HG03103 (cell line): ENCODE results near the gene C3orf49.

Experiments
- ATAC-seq: cut with Tn5 transposase; IDR thresholded peaks from one replicate; pipeline ENCODE4 v1.9.1; 2021; ENCODE audit warnings: low read depth; ENCODE audit not compliant: unreplicated experiment

The C3orf49 gene

DNA sequence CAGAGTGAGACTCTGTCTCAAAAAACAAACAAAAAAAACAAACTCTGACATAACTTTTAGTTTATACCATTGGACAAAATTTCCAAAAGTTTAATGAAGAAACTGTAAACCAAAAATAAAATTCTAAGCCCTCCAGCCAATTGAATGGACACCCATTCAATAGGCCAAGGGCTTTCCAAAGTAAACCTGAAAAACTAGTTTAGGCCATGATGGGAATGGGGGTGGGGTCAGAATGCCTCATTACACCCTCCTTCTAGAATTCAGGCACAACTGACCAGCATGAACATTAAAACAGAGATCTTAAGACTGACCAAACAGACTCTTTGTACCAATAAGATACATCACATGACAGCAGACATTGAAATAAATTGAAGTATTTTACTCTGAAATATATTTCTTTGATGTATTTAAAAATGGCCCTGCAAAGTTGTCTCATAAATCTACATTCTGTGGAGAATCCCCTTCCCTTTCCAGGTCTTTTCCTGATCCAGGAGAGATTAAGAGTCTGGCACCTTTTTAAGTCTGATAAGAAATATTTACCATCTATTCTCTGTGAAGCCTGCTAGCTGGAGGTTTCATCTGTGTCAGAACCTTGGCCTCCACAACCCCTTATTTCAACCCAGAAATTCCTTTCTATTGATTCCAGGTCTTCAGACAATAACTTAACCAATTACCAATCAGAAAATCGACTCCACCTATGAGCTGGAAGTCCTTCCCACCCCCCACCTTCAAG, 28.8 kb downstream of the C3orf49 start:
- no peak for ATAC-seq

DNA sequence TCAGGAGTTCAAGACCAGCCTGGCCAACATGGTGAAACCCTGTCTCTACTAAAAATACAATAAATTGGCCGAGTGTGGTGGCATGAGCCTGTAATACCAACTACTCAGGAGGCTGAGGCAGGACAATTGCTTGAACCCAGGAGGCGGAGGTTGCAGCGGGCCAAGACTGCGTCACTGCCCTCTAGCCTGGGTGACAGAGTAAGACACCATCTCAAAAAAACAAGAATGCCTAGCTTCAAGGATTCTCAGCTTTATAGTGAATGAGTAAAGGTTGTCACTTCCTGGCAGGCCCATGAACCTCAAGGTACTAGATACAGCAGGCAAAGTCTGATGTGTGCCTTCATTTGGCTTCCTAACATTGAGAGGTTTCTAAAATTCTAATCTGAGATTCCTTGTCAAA, 30.1 kb downstream of the C3orf49 start:
- ATAC-seq: no peak

DNA sequence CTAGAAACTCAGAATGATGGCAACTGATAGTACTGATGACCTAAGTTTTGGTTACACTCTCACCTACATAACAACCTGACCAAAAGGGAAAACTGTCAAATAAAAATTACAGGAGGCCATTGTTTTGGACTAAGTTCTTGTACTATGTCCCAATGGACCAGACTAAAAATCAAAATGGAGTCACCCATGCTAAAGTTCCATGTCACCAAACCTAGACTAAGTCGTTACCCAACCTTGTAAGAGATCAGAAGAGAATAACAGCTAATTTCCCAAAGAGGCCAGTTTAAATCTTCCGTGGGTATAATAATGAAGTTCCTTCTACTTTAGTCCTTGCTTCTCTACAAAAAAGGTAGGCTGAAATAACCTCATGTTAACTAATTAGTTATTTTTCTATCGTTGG, 32.2 kb downstream of the C3orf49 start:
- ATAC-seq: no peak

DNA sequence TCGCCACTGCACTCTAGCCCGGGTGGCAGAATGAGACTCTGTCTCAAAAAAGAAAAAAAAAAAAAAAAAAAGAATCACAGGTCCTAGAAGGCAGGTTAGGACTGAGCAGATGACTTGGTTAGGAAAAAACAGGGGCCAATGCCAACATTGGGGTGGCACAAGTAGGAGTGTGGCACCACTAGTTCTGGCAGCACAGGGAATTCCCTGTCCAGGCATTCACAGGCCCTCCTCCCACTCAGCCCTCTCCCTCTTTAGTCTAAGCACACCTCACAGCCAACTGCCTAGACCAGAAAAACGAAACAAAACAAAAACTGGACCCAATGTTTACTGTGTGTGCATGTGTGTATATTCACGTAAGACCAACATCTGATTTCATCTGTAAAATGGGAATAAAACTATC, 34.0 kb downstream of the C3orf49 start:
- ATAC-seq: no peak

DNA sequence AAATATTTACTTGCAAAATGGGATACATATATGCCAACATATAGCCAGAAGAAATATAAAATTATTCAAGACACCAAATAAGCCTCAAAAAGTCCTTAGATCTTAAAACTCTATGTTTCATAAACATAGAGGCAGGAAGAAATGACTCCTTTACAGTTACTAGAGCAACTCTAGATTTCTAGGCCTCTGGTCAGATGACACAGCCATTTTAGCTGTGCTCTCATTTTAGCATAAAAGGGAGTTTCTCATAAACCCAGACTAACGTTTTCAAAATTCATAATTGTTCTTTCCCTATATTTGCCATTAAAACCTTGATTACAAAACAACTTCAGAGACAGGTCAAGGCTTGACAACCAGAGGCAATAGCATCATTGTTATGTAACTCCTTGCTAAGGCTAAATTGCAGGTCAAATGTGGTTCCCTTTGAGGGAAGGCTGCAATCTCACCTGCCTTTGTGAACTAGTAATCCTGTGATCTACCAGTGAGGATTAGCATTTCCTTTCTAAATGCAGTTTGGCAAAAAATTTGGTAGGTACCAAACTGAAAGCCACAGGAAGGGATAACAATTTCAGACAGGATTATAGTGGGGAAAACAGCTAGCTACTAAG, 36.3 kb downstream of the C3orf49 start:
- ATAC-seq: no peak

DNA sequence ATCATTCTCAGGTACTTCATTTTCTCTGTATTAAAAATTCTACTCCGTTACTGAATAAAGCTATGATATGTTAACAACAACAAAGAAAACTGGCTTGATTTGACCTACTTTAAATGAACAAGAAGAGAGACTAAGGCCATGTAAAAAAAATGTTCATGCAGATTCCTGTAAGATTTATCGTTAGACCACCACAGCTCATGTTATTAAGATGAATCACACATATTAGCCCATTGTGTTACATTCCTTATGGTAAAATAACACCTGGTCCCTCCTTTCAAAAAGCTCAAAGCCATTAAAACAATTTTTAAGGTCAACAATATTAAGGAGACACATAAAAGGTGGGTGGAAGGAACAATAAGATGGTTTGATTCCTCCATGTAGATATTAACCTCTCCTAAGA, 38.2 kb downstream of the C3orf49 start:
- ATAC-seq: no peak

DNA sequence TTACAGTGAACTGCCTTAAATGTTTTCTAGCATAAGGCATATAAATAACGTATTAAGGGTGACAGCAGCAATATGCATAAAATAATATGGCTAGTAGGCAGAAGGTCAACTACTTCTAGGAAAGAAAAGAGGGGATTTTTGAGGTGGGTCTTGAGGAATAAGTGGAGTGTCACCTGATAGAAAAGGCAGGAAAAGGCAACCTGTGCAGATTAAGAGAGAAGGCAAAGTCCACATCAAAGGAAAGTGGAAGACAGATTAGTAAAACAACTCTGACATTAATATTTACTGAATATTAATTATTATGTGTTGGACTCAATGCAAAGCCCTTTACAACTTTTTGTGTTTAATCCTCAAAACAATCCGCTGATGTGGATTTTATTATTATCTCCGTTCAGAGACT, 41.7 kb downstream of the C3orf49 start:
- ATAC-seq: no peak

DNA sequence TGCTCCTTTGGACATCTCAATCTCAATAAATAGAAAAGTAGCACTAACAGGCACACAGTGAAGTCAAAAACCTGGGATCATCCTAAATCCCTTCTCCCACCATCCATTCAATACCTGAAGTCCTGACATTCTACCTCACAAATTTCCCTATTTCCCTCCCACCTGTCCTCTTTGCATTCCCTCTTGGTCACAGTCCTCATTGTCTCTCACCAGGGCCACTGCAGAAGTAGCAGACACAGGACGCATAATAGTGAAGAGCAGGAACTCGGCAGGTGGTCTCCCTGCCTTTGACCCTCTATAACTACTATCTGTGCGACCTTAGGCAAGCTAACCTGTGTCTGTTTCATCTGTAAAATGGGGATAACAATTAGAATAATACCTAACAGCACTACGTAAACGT, 42.2 kb downstream of the C3orf49 start:
- no peak for ATAC-seq

DNA sequence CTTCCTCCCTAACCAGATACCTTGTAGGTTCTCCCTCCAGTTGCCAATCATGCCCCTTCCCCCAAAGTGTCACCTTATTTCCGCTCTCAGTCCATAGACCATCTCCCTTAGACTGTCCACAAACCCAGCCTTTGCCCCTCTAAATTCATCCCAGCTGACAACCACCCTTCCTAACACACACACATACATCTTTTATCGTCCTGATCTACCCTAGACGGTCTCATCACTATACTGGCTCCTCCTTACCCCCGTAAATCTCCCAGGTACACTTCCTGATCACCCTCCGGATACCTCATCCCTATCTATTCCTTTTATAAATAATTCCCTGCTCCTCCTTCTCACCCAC, 43.7 kb downstream of the C3orf49 start:
- no peak for ATAC-seq

DNA sequence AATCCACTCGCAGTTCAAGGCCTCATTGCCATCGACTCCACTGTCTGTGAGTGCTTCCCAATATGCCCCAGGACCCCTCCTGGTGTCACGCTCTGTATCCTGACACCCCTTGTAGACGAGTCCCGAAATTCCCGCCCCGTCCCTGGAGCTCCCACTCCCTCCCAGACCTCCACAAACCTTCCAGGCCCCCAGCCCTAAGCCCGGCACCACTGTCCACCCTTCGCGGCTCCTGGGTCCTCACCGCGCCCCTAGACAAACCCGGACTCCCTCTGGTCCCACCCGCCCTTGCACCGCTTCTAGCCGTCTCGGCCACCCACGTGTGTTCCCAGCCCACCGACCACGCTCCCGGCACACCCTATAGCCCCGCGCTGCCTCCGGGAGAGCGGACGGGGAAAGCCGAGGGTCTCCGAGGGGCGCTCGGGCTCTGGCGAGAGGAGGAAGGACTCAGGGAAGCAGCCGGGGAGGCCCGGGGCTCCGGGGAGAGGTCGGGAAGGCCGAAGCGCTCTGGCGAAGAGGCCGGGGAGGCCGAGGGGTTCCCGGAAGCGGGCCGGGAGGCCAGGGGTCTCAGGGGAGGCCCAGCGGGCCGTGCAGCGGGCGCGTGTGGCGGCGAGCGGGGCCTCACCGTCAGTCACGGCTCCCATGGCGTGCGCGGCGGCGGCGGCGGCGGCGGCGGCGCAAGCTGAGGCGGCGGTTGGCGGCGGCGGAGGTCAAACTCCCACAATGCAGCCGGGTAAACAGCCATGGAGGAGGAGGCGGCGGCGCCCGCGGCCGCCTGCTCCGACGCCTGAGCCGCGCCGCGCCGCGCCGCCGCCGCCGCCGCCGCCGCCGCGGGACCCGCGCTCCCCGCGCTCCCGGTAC, 44.3 kb downstream of the C3orf49 start, which contains the start of the genes ATXN7 and THOC7:
Gene ATXN7 (plus strand): TSS at position 718 of the 858 bp plus-strand sequence. CDS start 48,732 bp downstream, outside the sequence.
Gene THOC7 (minus strand): TSS at position 656 of the 858 bp plus-strand sequence. CDS start 15 bp downstream, at position 641.
- peak; percentile 51 for ATAC-seq

DNA sequence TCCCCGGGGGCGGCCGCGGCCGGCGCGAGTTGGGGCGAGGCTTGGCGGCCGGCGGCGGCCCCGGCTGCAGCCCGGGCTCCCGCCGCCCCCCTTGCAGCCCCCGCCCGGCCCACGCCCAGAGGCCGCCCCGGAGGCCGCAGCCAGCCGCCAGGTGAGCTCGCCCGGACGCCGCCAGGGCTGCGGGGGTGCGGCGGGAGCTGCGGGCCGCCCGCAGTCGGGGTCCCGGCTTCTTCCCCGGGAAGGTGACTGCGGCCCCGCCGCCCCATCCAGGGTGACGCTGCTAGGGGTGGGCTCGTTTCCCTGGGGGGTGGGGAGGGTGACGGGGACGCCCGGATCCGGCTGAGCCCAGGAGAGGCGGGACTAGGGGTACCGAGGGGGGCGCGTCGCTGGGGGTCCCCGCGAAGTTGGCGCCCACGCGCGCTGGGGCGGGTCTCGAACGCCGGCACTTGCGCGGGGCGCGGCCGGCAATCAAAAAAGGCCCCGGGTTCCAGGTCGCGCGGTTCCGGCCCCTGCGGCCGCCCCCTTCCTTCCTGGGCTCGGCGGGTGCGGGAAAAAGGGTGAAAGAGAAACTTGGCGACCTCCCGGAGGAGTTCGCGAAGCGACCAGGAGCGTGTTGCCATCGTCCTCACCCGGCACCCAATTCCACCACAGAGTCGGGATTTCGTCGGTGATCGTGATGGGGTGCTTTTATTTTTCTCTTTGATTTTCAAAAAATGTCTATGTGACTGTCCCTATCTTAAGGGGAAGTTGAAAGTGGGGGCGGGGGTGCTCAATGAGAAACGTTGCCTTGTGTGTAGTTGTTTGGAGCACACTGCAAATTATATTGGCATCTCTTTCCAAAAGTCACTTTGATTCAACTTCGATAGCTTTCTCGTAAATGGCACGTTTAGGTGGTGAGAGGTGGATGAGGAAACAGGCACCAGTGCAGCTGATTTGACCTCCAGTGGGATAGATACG, 45.2 kb downstream of the C3orf49 start:
- ATAC-seq: peak; percentile 29

DNA sequence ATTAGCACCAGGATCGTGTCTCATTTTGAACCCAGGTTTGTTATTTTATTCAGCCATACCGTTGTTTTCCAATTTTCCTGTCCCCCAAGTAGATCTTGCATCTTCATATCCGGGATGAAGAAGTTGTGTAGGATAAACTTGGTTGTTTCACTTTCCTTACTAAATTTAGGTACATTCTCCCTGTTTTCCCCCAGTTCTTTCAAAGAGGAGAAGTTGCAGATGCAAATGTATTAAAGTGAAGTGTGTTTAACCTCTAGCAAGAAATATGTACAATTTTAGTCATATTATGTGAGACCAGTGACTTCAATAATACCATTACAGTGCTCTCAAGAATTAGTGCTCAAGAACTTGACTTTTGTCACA, 45.8 kb downstream of the C3orf49 start:
- ATAC-seq: no peak

DNA sequence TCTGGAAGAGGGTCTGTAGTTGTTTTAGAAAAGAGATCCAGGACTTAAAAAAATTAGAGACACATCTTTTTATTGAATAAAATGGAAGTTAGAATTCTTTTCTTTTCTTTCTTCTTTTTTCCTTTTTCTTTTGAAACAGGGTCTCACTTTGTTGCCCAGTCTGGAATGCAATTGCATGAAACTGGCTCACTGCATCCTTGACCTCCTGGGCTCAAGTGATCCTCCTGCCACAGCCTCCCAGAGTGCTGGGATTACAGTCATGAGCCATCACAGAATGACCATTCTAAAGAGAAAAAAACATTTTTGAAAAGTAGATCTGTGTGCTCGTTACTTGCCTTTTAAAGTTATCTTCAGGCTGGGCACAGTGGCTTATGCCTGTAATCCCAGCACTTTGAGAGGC, 48.1 kb downstream of the C3orf49 start:
- ATAC-seq: no peak

DNA sequence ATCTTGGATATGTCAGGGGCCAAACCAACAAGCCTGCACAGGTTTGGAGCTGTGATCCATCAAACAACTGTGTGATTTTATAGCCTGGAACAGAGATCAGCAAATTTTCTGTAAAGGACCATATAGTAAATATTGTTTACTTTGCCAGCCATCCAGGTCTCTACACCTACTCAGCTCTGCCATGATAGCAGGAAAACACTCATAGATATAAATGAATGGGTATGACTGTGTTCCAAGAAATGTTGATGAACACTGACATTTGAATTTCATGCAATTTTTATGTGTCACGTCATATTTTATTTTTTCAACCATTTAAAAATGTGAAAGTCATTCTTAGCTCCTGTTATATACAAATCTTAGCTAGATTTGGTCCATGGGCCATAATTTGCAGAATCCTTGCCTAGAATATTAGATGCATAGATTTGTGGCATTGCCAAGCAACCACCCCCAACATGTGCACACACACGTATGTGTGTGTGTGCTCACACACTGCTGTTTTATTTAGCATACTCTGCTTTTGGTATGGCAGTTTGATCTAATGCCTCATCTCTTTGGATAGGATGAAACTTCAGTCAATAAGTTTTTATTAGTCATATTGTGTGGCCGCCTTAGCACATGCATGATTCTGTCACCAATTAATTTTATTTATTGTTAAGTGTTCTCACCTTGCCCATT, 51.0 kb downstream of the C3orf49 start:
- ATAC-seq: no peak

DNA sequence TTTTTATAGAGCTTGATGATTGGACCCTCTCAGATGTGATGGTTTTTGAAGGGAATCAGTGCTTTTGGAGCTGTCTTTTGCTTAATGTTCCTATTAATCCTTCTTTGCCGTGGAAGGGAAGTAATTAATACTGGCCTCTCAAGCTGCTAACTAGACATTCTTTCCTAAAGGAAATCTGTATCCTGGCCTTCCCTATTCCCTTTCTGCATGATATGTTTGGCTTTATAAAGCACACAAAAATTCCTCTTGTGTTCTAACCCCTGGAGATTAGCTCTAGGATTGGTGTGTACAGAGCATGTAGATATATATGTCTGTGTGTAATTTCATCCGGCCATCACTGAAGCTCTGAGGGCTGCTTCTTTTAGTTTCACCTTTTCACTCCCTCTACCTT, 51.5 kb downstream of the C3orf49 start:
- no peak for ATAC-seq

DNA sequence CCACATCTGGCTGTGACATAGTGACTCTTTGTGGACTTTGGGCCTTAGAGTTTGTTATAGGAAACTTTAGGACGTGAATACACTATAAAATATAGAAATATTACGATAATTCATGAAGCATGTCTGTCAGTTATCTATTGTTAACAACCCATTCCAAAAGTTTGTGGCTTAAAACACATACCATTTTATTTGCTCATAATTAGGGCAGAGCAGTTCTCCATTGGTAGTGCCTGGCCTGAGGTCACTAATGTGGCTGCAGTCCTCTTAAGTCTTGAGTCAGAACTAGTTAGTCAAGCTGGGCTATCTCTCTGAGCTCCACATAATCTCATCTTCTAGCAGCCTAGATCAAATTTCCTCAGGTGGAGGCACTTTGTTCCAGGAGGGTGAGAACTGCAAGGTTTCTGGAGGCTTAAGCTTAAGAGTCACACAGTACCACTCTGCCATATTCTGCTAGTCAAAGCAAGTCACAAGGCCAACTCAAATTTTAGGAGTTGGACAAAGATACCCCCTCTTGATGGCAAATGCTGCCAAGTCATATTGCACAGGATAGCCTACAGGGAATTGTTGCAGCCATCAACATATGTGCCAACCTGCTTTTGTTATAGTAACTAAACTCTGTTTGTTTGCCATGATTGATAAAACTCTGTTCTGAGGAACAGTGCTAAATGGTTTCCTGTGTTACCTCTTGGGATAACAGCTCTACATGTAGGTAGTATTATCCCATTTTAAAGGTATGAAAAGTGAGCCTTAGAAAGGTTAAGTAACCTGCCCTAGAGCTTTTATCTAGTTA, 53.2 kb downstream of the C3orf49 start:
- no peak for ATAC-seq

DNA sequence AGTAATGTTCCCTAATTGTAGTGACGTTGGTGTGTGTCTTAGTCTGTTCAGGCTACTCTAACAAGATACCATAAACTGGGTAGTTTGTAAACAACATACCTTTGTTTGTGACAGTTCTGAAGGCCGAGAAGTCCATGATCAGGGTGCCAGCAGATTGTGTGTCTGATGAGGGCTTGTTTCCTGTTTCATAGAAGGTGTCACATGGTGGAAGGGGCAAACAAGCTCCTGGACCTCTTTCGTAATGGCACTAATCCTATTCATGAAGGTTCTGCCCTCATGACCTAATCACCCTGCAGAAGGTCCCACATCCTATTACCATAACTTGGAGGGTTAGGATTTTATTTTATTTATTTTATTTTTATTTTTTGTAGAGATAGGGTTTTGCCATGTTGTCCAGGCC, 55.7 kb downstream of the C3orf49 start:
- no peak for ATAC-seq

DNA sequence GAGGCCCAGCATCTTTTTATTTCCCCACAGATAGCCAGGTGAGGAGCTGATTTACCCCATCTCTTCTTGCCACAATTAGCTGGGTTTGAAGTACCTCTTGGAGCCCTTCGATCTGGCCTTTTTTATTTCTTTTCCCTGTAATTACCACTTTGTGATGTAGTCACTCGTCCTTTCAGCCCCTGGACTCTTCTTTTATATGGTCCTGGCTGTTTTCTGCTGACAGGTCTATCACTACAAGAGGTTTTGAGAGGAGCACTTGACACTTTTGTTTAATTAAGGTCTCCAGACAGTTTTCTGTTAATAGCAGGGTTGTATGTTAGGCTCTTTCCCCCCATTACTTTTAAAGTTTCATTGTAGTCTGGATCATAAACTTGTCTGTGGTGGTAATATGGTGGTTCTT, 56.4 kb downstream of the C3orf49 start:
- no peak for ATAC-seq

DNA sequence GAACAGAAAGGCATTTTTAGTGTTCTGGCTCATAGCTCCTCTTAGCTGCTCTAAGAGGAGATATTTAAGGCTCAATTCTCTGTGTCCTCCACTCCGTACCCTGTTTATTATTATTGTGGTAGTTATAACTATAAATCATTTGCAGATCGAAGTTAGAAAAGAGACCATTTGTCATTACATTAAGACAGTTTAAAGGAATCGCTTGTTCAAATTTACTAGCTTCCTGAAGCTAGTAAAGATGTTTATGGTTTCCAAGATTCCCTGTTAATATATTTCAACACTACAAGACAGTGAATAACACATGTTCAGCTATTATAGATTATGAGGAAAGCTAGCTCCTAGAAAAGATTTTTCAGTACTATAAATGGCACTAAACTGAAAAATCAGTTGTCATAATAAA, 57.2 kb downstream of the C3orf49 start:
- ATAC-seq: no peak
